H1 (cell line): ENCODE data around the gene NADK. TPM values are rescaled to one million over a fixed set of nuclear protein-coding genes. Genes with fewer than 3 reads are reported as not detected.

Experiments
- CTCF ChIA-PET: fragments of 300-600 bp; sonication (Branson Sonifier 250); formaldehyde crosslinking; loops from one replicate; lab custom pipeline; 2021; ENCODE audit not compliant: partially characterized antibody; lab: Charles Lee
- POLR2A ChIA-PET: fragments of 300-600 bp; sonication (Branson Sonifier 250); formaldehyde crosslinking; loops from one replicate; lab custom pipeline; 2021; ENCODE audit warnings: inconsistent platforms; ENCODE audit not compliant: partially characterized antibody; lab: Charles Lee
- DNase-seq, 2 experiments: peaks; one replicate each; pipeline versions ENCODE4 v3.0.0 to v3.0.0-alpha.2; 2010 to 2022; ENCODE audit warnings: low spot score in 2 of 2, low read depth in 1 of 2, mixed read lengths in 1 of 2
- FAIRE-seq: peaks from 2 replicates; lab custom pipeline; 2011; peaks lifted over from hg19 to GRCh38; lab: Jason Lieb, UNC
- H2AFZ ChIP-seq: 2 replicates; pipeline ENCODE4 v1.8.1; 2012; ENCODE audit warnings: low read length, inconsistent platforms
- H2AK5ac ChIP-seq: 2 replicates; pipeline ENCODE4 v1.6.1; 2013; ENCODE audit warnings: low read depth, low read length
- H2BK120ac ChIP-seq: replicated peaks from 2 replicates; pipeline ENCODE3; 2013; ENCODE audit warnings: low read depth, low read length, inconsistent platforms
- H2BK12ac ChIP-seq: 2 replicates; pipeline ENCODE4 v1.6.1; 2013; ENCODE audit warnings: low read depth, low read length
- H2BK15ac ChIP-seq: 2 replicates; pipeline ENCODE4 v1.6.1; 2013; ENCODE audit warnings: low read length
- H2BK20ac ChIP-seq: 2 replicates; pipeline ENCODE4 v1.6.1; 2013; ENCODE audit warnings: low read length
- H2BK5ac ChIP-seq: 2 replicates; pipeline ENCODE4 v1.6.1; 2013; ENCODE audit warnings: low read depth, low read length
- H3K14ac ChIP-seq: 2 replicates; pipeline ENCODE4 v1.6.1; 2013; ENCODE audit warnings: inconsistent platforms; ENCODE audit not compliant: insufficient read length
- H3K18ac ChIP-seq: 2 replicates; pipeline ENCODE4 v1.6.1; 2013; ENCODE audit warnings: low read length; ENCODE audit errors: extremely low read depth
- H3K23ac ChIP-seq: 2 replicates; pipeline ENCODE4 v1.6.1; 2013; ENCODE audit warnings: inconsistent platforms; ENCODE audit not compliant: insufficient read length
- H3K23me2 ChIP-seq: 2 replicates; pipeline ENCODE4 v1.6.1; 2013; ENCODE audit warnings: low read depth, low read length
- H3K27ac ChIP-seq: 2 replicates; pipeline ENCODE4 v1.6.1; 2011; ENCODE audit warnings: low read depth, low read length, inconsistent platforms
- H3K27me3 ChIP-seq, 4 experiments: replicated peaks in 1 of 4; 1 replicate in 1 of 4; 2 replicates in 3 of 4; pipeline versions ENCODE4 v1.6.1 to v1.8.1; 2011 to 2013; ENCODE audit warnings: low read length in 3 of 4, mild to moderate bottlenecking in 3 of 4, inconsistent platforms in 2 of 4, mixed read lengths in 2 of 4, moderate library complexity in 1 of 4; ENCODE audit not compliant: control insufficient read depth in 3 of 4, insufficient read depth in 3 of 4; ENCODE audit errors: extremely low read depth in 1 of 4
- H3K36me3 ChIP-seq, 4 experiments: 2 replicates each; pipeline versions ENCODE4 v1.6.1 to v1.8.1; 2011 to 2013; ENCODE audit warnings: mild to moderate bottlenecking in 4 of 4, low read length in 3 of 4, moderate library complexity in 2 of 4, control low read depth in 1 of 4, inconsistent platforms in 1 of 4; ENCODE audit not compliant: insufficient read depth in 4 of 4, control insufficient read depth in 2 of 4
- H3K4ac ChIP-seq: replicated peaks from 2 replicates; pipeline ENCODE3; 2013; ENCODE audit warnings: low read length, low read depth, mixed read lengths, inconsistent platforms; ENCODE audit not compliant: insufficient read length
- H3K4me1 ChIP-seq, 4 experiments: replicated peaks in 1 of 4; 1 replicate in 1 of 4; 2 replicates in 3 of 4; pipeline versions ENCODE4 v1.6.1 to v1.8.1; 2011 to 2013; ENCODE audit warnings: low read length in 3 of 4, inconsistent platforms in 2 of 4, mixed read lengths in 1 of 4; ENCODE audit not compliant: insufficient read depth in 4 of 4, control insufficient read depth in 3 of 4
- H3K4me2 ChIP-seq, 2 experiments: 2 replicates each; pipeline versions ENCODE4 v1.6.1 to v1.8.1; 2011 to 2013; ENCODE audit warnings: low read depth in 2 of 2, low read length in 2 of 2, control low read depth in 1 of 2, inconsistent platforms in 1 of 2, mild to moderate bottlenecking in 1 of 2; ENCODE audit not compliant: insufficient read depth in 1 of 2
- H3K4me3 ChIP-seq, 4 experiments: fragments of 200-600, 300-600 bp in 1 of 4; sonication (generic), shearing (Covaris generic), sonication (Bioruptor Twin) in 1 of 4; 2 replicates each; pipeline versions ENCODE4 v1.5.1 to v1.8.1; 2011 to 2016; ENCODE audit warnings: low read length in 4 of 4, low read depth in 3 of 4, control low read depth in 2 of 4, inconsistent platforms in 2 of 4, mild to moderate bottlenecking in 2 of 4, mixed read lengths in 1 of 4, moderate library complexity in 1 of 4; ENCODE audit not compliant: insufficient read depth in 2 of 4; ENCODE audit errors: extremely low read depth in 1 of 4
- H3K56ac ChIP-seq: replicated peaks from 2 replicates; pipeline ENCODE3; 2013; ENCODE audit warnings: low read depth, mild to moderate bottlenecking, mixed read lengths, low read length, inconsistent platforms; ENCODE audit not compliant: insufficient read length
- H3K79me1 ChIP-seq: 2 replicates; pipeline ENCODE4 v1.6.1; 2013; ENCODE audit warnings: low read depth, low read length, control low read depth
- H3K79me2 ChIP-seq, 2 experiments: 2 replicates each; pipeline versions ENCODE4 v1.6.1 to v1.8.1; 2012 to 2013; ENCODE audit warnings: low read length in 2 of 2, mild to moderate bottlenecking in 2 of 2, inconsistent platforms in 1 of 2; ENCODE audit not compliant: insufficient read depth in 2 of 2, control insufficient read depth in 1 of 2
- H3K9ac ChIP-seq, 4 experiments: replicated peaks in 1 of 4; 1 replicate in 1 of 4; 2 replicates in 3 of 4; pipeline versions ENCODE4 v1.6.1 to v1.8.1; 2011 to 2013; ENCODE audit warnings: low read depth in 3 of 4, low read length in 3 of 4, control low read depth in 2 of 4, mild to moderate bottlenecking in 2 of 4, moderate library complexity in 2 of 4, inconsistent platforms in 1 of 4; ENCODE audit errors: extremely low read depth in 1 of 4
- H3K9me3 ChIP-seq, 2 experiments: 2 replicates each; pipeline versions ENCODE4 v1.6.1 to v1.8.1; 2012 to 2013; ENCODE audit warnings: mild to moderate bottlenecking in 2 of 2, moderate library complexity in 2 of 2, control low read depth in 1 of 2, inconsistent platforms in 1 of 2, low read depth in 1 of 2, low read length in 1 of 2, mixed read lengths in 1 of 2; ENCODE audit not compliant: insufficient read depth in 2 of 2
- H4K20me1 ChIP-seq, 2 experiments: replicated peaks in 1 of 2; 2 replicates each; pipeline versions ENCODE3 to v1.8.1; 2011 to 2013; ENCODE audit warnings: inconsistent platforms in 2 of 2, low read length in 2 of 2, mild to moderate bottlenecking in 1 of 2; ENCODE audit not compliant: insufficient read depth in 2 of 2, control insufficient read depth in 1 of 2
- H4K5ac ChIP-seq: 2 replicates; pipeline ENCODE4 v1.6.1; 2013; ENCODE audit warnings: low read length, low read depth, mixed read lengths, inconsistent platforms; ENCODE audit not compliant: insufficient read length
- H4K8ac ChIP-seq: 2 replicates; pipeline ENCODE4 v1.8.0; 2013; ENCODE audit warnings: mild to moderate bottlenecking, moderate library complexity, low read length, inconsistent platforms; ENCODE audit not compliant: insufficient read depth; ENCODE audit errors: extremely low read depth
- H4K91ac ChIP-seq: replicated peaks from 2 replicates; pipeline ENCODE3; 2013; ENCODE audit warnings: low read length, mixed read lengths, inconsistent platforms; ENCODE audit not compliant: insufficient read length
- FOSL1 ChIP-seq: IDR thresholded peaks from 2 replicates; pipeline ENCODE4 v1.6.1; 2011; ENCODE audit warnings: mild to moderate bottlenecking, low read depth, low read length, moderate library complexity; ENCODE audit not compliant: insufficient read depth
- GTF2F1 ChIP-seq: IDR thresholded peaks from 2 replicates; pipeline ENCODE4 v1.6.1; 2012; ENCODE audit warnings: low read depth, low read length, improper control_type of control experiment, borderline replicate concordance
- JUN ChIP-seq: IDR thresholded peaks from 2 replicates; pipeline ENCODE4 v1.6.1; 2011; ENCODE audit warnings: low read depth, mild to moderate bottlenecking, improper control_type of control experiment, low read length
- KDM1A ChIP-seq: fragments of 200-600, 300-600 bp; sonication (generic); IDR thresholded peaks from 2 replicates; pipeline ENCODE4 v1.7.1; 2016; ENCODE audit warnings: mild to moderate bottlenecking, low read length, borderline replicate concordance
- RAD21 ChIP-seq, 2 experiments: IDR thresholded peaks in 1 of 2; conservative IDR thresholded peaks in 1 of 2; 2 replicates each; pipeline ENCODE4 v1.6.1; 2011; ENCODE audit warnings: low read depth in 2 of 2, low read length in 2 of 2, improper control_type of control experiment in 1 of 2, inconsistent platforms in 1 of 2, mild to moderate bottlenecking in 1 of 2, moderate library complexity in 1 of 2
- SP1 ChIP-seq: IDR thresholded peaks from 2 replicates; pipeline ENCODE4 v1.6.1; 2011; ENCODE audit warnings: low read depth, low read length
- WGBS, 2 experiments: shearing (Covaris generic) in 1 of 2; methylation state at CpG; one replicate each; pipeline versions ENCODE4 v1.1.6 to v1.1.7; 2013 to 2015; ENCODE audit warnings: low lambda C conversion rate in 2 of 2, mixed read lengths in 2 of 2, inconsistent platforms in 1 of 2, low coverage in 1 of 2, missing lambda C conversion rate in 1 of 2; ENCODE audit not compliant: insufficient replicate concordance in 2 of 2, insufficient coverage in 1 of 2, insufficient read length in 1 of 2; ENCODE audit errors: extremely low coverage in 1 of 2, missing lambda C conversion rate in 1 of 2; 5-methylcytosine and 5-hydroxymethylcytosine counted together
- polyA plus RNA-seq, 7 experiments: library from polyadenylated mRNA; depleted of rRNA in 3 of 7; stranded (reverse) in 5 of 7; unstranded in 2 of 7; fragments of >200 nt in 5 of 7; fragments of 200-250 nt in 2 of 7; gene quantifications; 1 replicate in 5 of 7; 2 replicates in 1 of 7; 4 replicates in 1 of 7; pipeline versions ENCODE4 v1.2.1 to v1.2.3, GENCODE V29; 2011 to 2013; ENCODE audit warnings: missing spikeins in 2 of 7, mixed read lengths in 2 of 7
- total RNA-seq: library from RNA; stranded (reverse); fragmentation: NEBNext Ultra II Directional; extraction: Animal tissue kit (Norgen Biotek cat#: 25700); gene quantifications from 2 replicates; pipeline ENCODE4 v1.2.1, GENCODE V29; 2021

Gene NADK
- total and polyA plus RNA-seq, 2 of the 8 experiments (the other 6 are each of a cell fraction or from before 2014, with no cell fraction given) = 78.0 to 89.7 TPM

- Histone ChIP-seq H2BK15ac (no peak overlapping the region), H3K23ac (no peak overlapping the region), H3K56ac (no peak overlapping the region), H2BK20ac (no peak overlapping the region), H2AFZ (no peak overlapping the region), H2BK120ac (no peak overlapping the region), H3K4me2 (no peak overlapping the region), H3K9ac (no peak overlapping the region), H3K27me3 (no peaks in the 10 kb centered on the region), H4K20me1 (peaks cover 2 to 3% of the 10 kb centered on the region in 2 experiments), H3K14ac (no peak overlapping the region), H3K4ac (no peak overlapping the region), H3K18ac (no peak overlapping the region), H3K27ac (no peak overlapping the region), H4K8ac (no peak overlapping the region), H2BK12ac (no peak overlapping the region), H4K91ac (no peak overlapping the region), H3K4me3 (no peak overlapping the region), H3K9me3 (no peaks in the 10 kb centered on the region), H3K4me1 (no peaks in the 10 kb centered on the region), H2BK5ac (no peak overlapping the region), H4K5ac (no peak overlapping the region), H2AK5ac (no peak overlapping the region), H3K36me3 (peaks cover 4 to 58% (median 32%) of the 10 kb centered on the region in 4 experiments; a peak in 6 of 8 replicates), H3K23me2 (no peaks in the 10 kb centered on the region), H3K79me1 (peaks cover 2% of the 10 kb centered on the region; the same call in 1 of the 2 replicates), H3K79me2 (peaks cover 0 to 12% of the 10 kb centered on the region in 2 experiments; a peak in 2 of 4 replicates)
- TF ChIP-seq SP1 = no peak
- no peak for TF ChIP-seq FOSL1
- TF ChIP-seq GTF2F1 = no peak
- no peak for TF ChIP-seq KDM1A
- TF ChIP-seq JUN = no peak
- no peak for TF ChIP-seq RAD21 (IDR thresholded peaks at IDR 0.05 in 1 of 2, conservative IDR thresholded peaks at IDR 0.05 in 1 of 2; ENCODE audit: low read depth in 2 of 2, low read length in 2 of 2)
- DNase-seq = no peak
- WGBS, 2 experiments = 96% methylated on average over 2 of the region's 2 CpGs; no CpG with 5 or more reads in 1 of the 2 experiments
- ChIA-PET POLR2A (interaction anchor here (2.1 kb wide), 1 partner anchor 12 kb away, joined by 6 read pairs; no protein-coding TSS in a partner anchor), CTCF (interaction anchor here (0.6 to 2.8 kb wide), 2 partner anchors 10 to 68 kb away, joined by 3 to 22 read pairs; no protein-coding TSS in a partner anchor)
- no peak for FAIRE-seq
These were observed 28.6 kb upstream of the NADK start for GRCh38 chr1:1806890-1807289.
